ENCODE results near the gene CCDC182.

CCDC182 gene

DNA sequence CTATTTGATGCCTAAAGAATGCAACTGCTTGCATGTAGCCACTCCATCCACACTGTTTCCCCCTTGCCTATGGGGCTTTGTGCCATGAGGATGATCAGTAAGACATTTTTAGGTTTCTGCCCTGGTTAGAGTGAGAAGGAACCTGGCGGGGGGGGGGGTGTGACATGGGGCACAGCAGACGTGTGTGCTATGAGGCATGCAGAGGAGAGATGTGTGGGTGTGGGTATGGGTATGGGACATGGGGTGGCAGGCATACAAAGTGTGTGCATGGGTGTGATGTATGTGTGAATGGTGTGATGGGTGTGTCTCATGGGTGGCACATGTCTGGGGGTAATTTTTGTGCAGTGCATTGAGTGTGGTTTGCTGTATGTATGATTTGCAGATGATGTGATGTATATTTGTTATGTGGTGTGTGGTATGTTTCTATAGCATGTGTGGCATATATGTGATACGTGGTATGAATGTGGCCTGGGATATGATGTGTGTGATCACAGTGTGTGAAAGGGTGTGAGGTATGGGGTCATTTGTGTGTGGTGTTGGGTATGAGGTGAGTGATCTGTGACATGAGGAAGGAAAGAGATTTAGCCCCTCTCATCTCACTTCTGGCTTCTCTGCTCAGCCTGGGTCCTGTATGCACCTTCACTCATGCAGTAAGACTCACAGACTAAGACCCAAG lies 14.9 kb downstream of the CCDC182 start:
- TF ChIP-seq, protein P1, sequence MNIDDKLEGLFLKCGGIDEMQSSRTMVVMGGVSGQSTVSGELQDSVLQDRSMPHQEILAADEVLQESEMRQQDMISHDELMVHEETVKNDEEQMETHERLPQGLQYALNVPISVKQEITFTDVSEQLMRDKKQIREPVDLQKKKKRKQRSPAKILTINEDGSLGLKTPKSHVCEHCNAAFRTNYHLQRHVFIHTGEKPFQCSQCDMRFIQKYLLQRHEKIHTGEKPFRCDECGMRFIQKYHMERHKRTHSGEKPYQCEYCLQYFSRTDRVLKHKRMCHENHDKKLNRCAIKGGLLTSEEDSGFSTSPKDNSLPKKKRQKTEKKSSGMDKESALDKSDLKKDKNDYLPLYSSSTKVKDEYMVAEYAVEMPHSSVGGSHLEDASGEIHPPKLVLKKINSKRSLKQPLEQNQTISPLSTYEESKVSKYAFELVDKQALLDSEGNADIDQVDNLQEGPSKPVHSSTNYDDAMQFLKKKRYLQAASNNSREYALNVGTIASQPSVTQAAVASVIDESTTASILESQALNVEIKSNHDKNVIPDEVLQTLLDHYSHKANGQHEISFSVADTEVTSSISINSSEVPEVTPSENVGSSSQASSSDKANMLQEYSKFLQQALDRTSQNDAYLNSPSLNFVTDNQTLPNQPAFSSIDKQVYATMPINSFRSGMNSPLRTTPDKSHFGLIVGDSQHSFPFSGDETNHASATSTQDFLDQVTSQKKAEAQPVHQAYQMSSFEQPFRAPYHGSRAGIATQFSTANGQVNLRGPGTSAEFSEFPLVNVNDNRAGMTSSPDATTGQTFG (tag by site-specific recombination; IDR thresholded peaks at IDR 0.05; ENCODE audit: borderline replicate concordance) = no peak
- no peak for TF ChIP-seq SP2 (tag by site-specific recombination; IDR thresholded peaks at IDR 0.05)
- no peaks in the 10 kb centered on the region for H3K4me1 ChIP-seq (ENCODE audit: control insufficient read depth, insufficient read depth, low read length)
- no peaks in the 10 kb centered on the region for H3K9me3 ChIP-seq (ENCODE audit: control insufficient read depth, insufficient read depth, low read depth, low read length)
- H3K36me3 ChIP-seq (ENCODE audit: control insufficient read depth in 2 of 2, insufficient read depth in 1 of 2, low read length in 2 of 2) = no peaks in the 10 kb centered on the region
- POLR2A ChIA-PET = no interaction called here
- H3K27ac ChIP-seq (ENCODE audit: extremely low read depth, low read depth, low read length) = no peak overlapping the region
- CTCF ChIA-PET = interaction anchor here (0.6 kb wide), 2 partner anchors 17 to 519 kb away, joined by 3 read pairs; no protein-coding TSS in a partner anchor
- H3K4me3 ChIP-seq (ENCODE audit: low read depth, low read length) = no peak overlapping the region

- Histone ChIP-seq H3K9me3 (ENCODE audit: control insufficient read depth, insufficient read depth, low read depth, low read length) (no peaks in the 10 kb centered on the region), H3K4me3 (ENCODE audit: low read depth, low read length) (no peak overlapping the region), H3K27ac (ENCODE audit: extremely low read depth, low read depth, low read length) (no peak overlapping the region), H3K36me3 (ENCODE audit: control insufficient read depth in 2 of 2, insufficient read depth in 1 of 2, low read length in 2 of 2) (no peaks in the 10 kb centered on the region), H3K4me1 (ENCODE audit: control insufficient read depth, insufficient read depth, low read length) (no peaks in the 10 kb centered on the region)
- TF ChIP-seq ZNF366 (tag by site-specific recombination; conservative IDR thresholded peaks at IDR 0.05) (no peak), ZNF112 (tag by site-specific recombination; IDR thresholded peaks at IDR 0.05) (no peak), ZNF426 (tag by site-specific recombination; IDR thresholded peaks at IDR 0.05) (no peak), ZNF610 (tag by site-specific recombination; IDR thresholded peaks at IDR 0.05; ENCODE audit: borderline replicate concordance) (no peak)
- TF ChIP-seq, protein P1 (tag by site-specific recombination; IDR thresholded peaks at IDR 0.05; ENCODE audit: borderline replicate concordance) = no peak
- ChIA-PET CTCF (interaction anchor here (0.6 to 2.1 kb wide), 6 partner anchors 12 to 484 kb away, joined by 3 to 13 read pairs (median 4); no protein-coding TSS in a partner anchor), POLR2A (no interaction called here)
These were observed 17.4 kb downstream of the CCDC182 start for GRCh38 chr17:57727630-57728175.

- no peak overlapping the region for H3K4me3 ChIP-seq (ENCODE audit: low read depth, low read length)
- CTCF ChIA-PET = interaction anchor here (0.8 kb wide), 1 partner anchor 56 kb away, joined by 3 read pairs; no protein-coding TSS in a partner anchor
- H3K36me3 ChIP-seq (ENCODE audit: control insufficient read depth in 2 of 2, insufficient read depth in 1 of 2, low read length in 2 of 2) = no peaks in the 10 kb centered on the region
- H3K4me1 ChIP-seq (ENCODE audit: control insufficient read depth, insufficient read depth, low read length) = no peaks in the 10 kb centered on the region
- POLR2A ChIA-PET = no interaction called here
- H3K9me3 ChIP-seq (ENCODE audit: control insufficient read depth, insufficient read depth, low read depth, low read length) = no peaks in the 10 kb centered on the region
- no peak overlapping the region for H3K27ac ChIP-seq (ENCODE audit: extremely low read depth, low read depth, low read length)
- TF ChIP-seq, protein P1 (tag by site-specific recombination; IDR thresholded peaks at IDR 0.05; ENCODE audit: borderline replicate concordance) = no peak
- TF ChIP-seq ZNF169 (tag by site-specific recombination; IDR thresholded peaks at IDR 0.05) (no peak), ZNF157 (tag by site-specific recombination; IDR thresholded peaks at IDR 0.05) (no peak), ZNF37A (tag by site-specific recombination; IDR thresholded peaks at IDR 0.05) (no peak), ZNF239 (tag by site-specific recombination; IDR thresholded peaks at IDR 0.05) (no peak), SP7 (tag by site-specific recombination; IDR thresholded peaks at IDR 0.05) (no peak), GLIS1 (tag by site-specific recombination; IDR thresholded peaks at IDR 0.05) (no peak), HIC1 (tag by site-specific recombination; IDR thresholded peaks at IDR 0.05) (no peak), ZNF473 (tag by site-specific recombination; IDR thresholded peaks at IDR 0.05) (no peak), ZXDB (tag by site-specific recombination; IDR thresholded peaks at IDR 0.05) (no peak)
- TF ChIP-seq, protein P2, sequence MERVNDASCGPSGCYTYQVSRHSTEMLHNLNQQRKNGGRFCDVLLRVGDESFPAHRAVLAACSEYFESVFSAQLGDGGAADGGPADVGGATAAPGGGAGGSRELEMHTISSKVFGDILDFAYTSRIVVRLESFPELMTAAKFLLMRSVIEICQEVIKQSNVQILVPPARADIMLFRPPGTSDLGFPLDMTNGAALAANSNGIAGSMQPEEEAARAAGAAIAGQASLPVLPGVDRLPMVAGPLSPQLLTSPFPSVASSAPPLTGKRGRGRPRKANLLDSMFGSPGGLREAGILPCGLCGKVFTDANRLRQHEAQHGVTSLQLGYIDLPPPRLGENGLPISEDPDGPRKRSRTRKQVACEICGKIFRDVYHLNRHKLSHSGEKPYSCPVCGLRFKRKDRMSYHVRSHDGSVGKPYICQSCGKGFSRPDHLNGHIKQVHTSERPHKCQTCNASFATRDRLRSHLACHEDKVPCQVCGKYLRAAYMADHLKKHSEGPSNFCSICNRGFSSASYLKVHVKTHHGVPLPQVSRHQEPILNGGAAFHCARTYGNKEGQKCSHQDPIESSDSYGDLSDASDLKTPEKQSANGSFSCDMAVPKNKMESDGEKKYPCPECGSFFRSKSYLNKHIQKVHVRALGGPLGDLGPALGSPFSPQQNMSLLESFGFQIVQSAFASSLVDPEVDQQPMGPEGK (tag by site-specific recombination; IDR thresholded peaks at IDR 0.05) = no peak
These were observed 18.3 kb downstream of the CCDC182 start for GRCh38 chr17:57726838-57727237.
